Glomerular visceral epithelial cell (primary cell): Measurements from ENCODE around the gene GRWD1.

Source experiments
- DNase-seq: peaks from one replicate; pipeline ENCODE4 v3.0.0-alpha.2; 2016; ENCODE audit errors: extremely low spot score

Gene GRWD1

DNA sequence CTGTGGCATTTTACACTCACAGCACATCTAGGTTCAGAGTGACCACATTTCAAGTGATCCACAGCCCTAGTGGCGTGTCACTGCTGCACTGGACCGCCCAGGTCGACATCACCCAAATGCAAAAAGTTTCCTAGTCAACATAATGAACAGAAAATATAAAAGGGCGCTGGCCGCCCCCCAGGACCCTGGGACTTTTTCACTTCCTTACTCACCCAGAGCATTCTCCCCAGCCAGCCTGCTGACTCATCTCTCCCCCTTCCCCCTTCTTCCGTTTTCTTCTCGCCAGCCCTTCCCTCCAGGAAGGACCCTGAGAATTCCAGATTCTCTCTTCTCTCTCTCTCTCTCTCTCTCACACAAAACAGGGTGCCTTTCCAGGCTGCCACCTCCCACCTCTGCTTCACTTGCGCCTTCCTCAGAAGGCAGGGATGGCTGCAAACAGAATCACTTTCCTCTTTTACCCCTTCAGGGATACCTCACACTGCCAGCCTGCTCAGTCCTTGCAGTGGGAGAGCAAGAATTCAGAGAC is 21.0 kb upstream of the GRWD1 start:
- peak; percentile 73 for DNase-seq

DNA sequence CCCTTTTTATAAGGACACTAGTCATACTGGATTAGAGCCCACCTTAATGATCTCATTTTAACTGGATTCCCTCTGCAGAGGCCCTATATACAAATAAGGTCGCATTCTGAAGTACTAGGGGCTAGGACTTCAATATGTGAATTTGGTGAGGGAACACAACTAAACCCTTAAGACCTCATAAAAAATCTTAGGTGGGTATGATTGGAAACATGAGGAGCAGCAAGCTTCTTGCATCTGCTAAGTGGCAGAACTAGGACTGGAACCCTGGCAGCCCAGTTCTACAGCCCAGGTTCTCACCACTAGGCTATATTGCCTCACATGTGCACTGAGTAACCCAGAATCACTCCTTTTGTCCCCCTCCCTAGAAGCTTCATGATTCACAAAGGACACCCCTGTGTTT is 17.1 kb upstream of the GRWD1 start:
- no peak for DNase-seq

DNA sequence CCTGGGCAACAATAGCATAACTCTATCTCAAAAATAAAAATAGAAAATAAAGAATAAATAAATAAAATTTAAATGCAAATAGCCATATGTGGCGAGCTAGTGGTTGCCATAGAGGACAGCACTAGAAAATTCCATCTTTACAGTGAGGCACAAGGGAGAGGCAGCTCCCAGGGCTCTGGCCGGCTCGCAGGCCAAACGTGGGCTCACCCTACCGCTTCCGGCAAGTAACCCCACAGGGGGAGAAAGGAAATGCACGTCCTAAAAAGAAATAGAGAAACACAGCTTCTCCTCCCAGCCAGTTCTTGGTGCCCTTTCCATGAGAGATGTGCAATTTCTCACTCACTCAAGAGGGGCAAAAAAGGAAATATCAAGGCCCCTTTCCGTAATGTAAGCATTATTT is 12.4 kb upstream of the GRWD1 start:
- DNase-seq: no peak

DNA sequence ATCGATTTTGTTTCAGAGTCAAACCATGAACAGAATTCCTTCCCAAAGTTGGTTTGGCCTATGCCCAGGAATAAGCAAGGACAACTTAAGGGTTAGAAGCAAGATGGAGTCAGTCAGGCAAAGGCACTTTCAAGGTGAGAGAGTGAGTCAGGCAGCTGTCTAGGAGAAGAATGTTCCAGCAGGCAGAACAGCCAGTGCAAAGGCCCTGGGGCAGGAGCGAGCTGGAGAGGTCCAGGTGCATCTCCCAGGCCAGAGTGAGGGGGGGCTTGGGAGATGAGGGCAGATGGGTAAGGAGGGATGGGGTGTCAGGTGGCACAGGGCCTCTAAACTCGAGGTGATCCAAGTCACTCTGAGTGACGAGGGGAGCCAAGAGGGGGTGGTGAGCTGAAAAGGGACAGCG is 9.2 kb upstream of the GRWD1 start:
- DNase-seq: no peak

DNA sequence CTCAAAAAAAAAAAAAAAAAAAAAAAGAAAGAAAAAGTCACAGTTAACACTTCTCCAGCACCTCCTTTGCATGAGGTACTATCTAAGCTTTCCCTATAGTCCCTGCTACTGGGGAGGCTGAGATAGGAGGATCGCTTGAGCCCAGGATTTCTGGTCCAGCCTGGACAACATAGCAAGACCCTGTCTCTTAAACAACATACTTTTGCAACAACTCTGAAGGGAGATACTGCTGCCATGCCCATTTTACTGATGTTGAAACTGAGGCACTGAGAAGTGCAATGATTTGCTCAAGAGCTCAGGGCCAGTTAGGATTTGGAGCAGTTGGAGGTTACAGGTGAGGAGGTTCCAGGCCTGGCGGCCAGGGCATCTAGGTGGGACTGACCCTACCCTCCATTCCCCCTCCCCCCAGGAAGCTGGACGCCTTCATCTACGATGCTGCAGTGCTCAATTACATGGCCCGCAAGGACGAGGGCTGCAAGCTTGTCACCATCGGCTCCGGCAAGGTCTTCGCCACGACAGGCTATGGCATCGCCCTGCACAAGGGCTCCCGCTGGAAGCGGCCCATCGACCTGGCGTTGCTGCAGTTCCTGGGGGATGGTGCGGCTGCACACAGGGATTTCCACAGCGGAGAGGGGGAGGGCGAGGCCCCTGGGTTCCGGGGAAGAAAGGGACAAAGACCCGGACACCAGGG is 4.3 kb upstream of the GRWD1 start:
- DNase-seq: no peak

DNA sequence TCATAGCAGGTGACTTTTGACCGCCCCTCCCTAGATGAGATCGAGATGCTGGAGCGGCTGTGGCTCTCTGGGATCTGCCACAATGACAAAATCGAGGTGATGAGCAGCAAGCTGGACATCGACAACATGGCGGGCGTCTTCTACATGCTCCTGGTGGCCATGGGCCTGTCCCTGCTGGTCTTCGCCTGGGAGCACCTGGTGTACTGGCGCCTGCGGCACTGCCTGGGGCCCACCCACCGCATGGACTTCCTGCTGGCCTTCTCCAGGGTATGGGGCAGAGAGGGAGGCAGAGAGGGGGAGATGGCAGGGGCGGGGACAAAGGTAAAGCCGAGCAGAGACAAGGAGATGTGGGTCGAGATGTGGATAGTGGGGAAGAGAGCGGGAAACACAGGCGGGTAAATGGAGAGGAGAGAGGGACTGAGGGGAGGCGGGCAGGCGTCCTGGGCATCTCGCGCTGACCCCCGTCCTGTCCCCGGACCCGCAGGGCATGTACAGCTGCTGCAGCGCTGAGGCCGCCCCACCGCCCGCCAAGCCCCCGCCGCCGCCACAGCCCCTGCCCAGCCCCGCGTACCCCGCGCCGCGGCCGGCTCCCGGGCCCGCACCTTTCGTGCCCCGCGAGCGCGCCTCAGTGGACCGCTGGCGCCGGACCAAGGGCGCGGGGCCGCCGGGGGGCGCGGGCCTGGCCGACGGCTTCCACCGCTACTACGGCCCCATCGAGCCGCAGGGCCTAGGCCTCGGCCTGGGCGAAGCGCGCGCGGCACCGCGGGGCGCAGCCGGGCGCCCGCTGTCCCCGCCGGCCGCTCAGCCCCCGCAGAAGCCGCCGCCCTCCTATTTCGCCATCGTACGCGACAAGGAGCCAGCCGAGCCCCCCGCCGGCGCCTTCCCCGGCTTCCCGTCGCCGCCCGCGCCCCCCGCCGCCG is 3.4 kb upstream of the GRWD1 start:
- DNase-seq: no peak

DNA sequence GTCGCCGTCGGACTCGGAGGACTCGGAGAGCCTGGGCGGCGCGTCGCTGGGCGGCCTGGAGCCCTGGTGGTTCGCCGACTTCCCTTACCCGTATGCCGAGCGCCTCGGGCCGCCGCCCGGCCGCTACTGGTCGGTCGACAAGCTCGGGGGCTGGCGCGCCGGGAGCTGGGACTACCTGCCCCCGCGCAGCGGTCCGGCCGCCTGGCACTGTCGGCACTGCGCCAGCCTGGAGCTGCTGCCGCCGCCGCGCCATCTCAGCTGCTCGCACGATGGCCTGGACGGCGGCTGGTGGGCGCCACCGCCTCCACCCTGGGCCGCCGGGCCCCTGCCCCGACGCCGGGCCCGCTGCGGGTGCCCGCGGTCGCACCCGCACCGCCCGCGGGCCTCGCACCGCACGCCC is 2.5 kb upstream of the GRWD1 start:
- no peak for DNase-seq

DNA sequence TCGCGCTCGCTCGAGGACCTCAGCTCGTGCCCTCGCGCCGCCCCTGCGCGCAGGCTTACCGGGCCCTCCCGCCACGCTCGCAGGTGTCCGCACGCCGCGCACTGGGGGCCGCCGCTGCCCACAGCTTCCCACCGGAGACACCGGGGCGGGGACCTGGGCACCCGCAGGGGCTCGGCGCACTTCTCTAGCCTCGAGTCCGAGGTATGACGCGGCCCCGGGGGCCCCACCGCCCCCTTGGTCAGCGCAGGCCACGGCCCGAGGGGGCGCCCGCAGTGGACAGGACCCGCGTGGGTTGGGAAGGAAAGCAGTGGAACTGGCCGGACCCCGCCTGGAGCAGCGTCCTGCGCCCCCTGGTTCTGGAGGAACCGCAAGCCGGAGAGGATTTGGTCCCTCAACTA is 2.1 kb upstream of the GRWD1 start:
- no peak for DNase-seq

DNA sequence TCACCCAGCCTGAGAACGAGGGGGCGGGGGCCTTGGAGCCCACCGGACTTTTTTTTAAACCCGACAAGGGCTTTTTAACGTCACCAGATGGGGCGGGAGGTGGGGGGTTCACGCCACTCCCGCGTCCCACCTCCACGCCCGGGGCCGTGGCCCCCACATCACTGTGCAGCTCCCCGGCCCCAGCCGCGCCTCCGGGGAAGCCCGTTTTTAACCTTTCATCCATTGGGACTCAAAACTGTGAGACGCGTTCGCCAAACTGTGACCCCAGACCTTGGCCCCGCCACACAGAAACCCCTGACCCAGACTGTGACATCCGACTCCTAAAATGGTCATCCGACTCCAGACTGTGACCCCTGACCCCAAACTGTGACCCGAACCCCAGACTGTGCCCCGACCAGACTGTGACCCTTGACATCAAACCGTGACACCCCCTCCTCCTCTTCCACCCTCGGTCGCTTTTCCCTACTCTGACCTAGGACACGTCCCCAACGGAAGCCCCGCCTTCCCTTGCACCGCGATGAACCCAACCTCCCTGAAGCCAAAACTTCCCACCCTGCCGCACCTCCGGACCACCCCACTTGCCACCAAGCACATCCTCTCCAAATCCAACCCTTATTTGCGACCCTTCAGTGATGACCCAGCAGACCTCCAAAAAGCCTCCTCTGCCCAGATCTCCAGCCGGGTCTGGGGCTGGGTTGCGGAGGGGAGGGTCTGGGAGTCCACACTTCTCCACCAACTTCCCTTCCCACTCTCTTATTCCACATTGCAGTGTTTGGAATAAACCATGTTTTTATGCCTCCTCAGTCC is 1.5 kb upstream of the GRWD1 start:
- DNase-seq: no peak

DNA sequence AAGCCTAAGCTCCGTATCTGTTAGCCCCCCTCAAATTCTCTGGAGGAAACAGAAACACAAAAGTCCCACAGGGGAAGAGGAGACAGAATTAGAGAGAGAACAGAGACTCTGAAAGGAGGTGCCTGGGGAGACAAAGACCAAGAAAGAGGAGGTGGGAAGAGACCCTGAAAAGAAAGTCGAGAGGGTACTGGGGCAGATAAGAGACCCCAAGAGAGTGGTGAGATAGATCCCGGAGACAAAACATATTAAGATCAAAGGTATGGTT is 915 bp upstream of the GRWD1 start:
- no peak for DNase-seq

DNA sequence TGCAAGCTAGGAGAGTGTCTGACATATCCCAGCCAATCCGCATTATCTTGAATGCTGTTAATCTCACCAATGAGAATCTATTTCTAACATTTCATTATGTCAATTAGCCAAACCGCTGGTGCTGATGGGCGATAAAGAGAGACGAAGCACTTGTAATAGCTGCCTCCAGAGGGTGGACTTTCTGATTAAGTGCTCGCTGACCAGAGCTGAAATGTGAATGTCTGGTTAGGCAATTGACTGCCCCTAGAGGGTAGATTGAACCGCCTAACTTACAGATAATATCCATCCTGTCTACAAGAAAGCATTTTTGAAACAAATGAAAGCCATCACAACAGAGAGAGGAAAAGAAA is 552 bp upstream of the GRWD1 start:
- peak; percentile 83 for DNase-seq

DNA sequence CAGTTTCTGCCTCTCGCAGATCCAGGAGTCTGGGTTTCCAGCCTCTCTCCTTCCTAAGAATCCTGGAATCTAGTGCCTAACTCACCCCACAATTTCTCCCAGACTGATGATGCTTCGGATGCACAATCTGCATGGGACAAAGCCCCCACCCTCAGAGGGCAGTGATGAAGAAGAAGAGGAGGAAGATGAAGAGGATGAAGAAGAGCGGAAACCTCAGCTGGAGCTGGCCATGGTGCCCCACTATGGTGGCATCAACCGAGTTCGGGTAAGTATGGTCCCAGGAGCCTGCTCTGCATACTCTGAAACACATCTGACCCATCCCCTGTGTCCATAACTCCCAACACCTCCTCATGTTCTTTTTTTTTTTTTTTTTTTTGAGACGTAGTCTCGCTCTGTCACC is 796 bp downstream of the GRWD1 start:
- no peak for DNase-seq

DNA sequence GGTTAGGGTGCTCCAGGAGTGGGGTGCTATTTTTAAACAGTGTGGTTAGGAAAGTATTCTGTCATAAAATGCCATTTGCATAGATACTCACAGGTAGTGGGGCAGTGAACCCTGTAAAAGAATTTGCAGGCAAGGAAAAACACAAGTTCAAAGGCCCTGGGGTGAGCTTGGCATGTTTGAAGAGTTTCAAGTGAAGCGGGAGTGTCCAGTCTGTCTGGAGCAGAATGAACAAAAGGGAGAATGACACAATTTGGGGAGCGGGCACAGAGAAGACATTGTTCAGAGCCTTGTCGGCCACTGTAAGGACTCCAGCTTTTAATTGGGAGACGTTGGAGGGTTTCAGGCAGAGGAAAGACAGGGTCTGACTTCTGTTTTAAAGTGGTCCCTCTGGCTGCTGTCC is 2.8 kb downstream of the GRWD1 start:
- DNase-seq: no peak

DNA sequence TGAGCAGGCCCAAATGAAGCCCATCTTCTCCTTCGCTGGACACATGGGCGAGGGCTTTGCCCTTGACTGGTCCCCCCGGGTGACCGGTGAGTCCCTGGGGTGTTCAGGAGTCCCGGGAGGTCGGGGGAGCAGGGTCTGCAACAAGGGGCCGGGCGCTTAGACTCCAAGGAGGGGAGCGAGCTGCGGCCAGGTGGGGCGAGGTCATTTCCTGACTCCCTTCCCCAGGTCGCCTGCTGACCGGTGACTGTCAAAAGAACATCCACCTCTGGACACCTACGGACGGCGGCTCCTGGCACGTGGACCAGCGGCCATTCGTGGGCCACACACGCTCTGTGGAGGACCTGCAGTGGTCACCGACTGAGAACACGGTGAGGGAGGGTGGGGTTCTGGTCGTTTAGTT is 4.7 kb downstream of the GRWD1 start:
- no peak for DNase-seq

DNA sequence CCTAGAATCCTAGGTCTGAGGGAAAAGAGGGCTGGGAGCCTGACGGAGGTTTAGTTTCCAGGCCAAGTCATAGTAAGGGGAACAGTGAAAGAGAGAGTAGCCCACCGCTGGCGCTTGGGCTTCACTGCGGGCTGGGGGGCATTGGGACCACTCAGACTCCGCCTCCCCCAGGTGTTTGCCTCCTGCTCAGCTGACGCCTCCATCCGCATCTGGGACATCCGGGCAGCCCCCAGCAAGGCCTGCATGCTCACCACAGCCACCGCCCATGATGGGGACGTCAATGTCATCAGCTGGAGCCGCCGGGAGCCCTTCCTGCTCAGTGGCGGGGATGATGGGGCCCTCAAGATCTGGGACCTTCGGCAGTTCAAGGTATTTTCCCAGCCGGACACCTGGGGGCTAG is 5.1 kb downstream of the GRWD1 start:
- DNase-seq: no peak

DNA sequence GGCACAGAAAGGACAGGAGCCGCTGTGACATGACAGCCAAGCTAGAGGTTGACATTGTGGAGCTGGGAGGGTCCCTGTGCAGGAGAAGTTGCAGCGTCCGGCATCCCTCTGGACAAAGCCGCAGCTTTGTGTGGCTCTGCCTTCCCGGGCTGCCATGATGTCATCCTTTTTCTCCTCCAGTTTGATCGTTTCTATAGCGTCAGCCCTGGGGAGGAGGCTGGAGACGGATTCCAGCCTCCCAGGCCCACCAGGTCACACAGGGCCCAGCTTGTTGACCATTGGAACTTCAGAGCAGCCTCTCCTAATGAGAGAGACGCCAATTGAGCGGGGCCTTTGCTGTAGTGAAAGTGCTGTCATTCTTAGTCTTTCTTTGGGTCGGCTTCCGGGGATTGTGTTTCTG is 5.8 kb downstream of the GRWD1 start:
- no peak for DNase-seq

DNA sequence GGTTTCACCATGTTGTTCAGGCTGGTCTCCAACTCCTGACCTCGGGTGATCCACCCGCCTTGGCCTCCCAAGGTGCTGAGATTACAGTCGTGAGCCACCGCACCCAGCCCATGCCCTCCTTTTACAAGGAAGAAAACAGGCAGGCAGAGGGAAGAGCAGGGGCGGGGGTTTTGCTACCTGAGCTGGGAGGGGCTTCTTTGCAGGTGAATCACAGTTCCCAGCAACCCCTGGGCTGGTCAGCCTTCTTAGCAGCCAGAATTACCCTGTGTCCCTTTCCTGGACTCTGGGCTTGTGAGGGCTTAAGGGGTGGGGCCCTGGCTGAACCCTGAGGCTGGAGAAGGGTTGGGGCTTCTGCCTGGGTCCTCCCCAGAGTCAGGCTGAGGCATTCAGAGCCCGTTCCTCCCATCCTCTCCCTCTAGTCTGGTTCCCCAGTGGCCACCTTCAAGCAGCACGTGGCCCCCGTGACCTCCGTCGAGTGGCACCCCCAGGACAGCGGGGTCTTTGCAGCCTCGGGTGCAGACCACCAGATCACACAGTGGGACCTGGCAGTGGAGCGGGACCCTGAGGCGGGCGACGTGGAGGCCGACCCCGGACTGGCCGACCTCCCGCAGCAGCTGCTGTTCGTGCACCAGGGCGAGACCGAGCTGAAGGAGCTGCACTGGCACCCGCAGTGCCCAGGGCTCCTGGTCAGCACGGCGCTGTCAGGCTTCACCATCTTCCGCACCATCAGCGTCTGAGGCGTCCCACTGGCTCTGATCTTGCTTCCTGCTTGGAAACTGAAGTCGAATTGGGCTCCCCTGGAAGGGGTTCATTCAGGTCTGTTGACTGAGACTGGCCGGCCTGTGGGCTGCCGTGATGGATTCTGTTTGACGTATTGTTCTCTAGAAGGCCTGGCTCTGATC is 6.8 kb downstream of the GRWD1 start:
- no peak for DNase-seq

DNA sequence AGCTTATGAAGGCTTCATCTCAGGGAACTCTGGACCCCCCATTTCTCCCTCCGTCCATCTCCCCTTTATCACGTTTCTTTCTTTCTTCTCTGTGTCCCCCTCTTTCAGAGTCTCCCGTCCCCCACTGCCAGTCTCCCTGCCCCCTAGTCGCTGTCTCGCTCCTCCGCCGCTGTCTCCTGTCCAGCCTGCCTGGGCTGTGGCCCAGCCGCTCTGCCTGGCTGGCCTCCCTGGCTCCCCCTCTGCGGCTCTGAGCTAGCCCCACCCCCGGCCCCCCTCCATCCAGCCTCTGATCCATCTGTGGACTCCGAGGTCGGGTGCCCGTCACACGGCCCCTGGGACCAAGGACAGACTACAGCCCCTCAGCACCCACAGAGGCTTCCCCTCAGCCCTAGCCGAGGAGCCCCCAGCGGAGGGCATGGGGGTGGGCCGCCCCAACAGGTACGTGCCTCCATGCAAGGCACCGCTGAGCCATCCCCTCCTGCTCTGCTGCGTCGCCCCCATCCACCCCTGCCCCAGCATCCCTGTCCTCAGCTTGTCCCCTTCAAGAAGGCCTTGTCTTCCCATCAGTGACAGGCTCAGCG is 8.5 kb downstream of the GRWD1 start:
- DNase-seq: no peak

DNA sequence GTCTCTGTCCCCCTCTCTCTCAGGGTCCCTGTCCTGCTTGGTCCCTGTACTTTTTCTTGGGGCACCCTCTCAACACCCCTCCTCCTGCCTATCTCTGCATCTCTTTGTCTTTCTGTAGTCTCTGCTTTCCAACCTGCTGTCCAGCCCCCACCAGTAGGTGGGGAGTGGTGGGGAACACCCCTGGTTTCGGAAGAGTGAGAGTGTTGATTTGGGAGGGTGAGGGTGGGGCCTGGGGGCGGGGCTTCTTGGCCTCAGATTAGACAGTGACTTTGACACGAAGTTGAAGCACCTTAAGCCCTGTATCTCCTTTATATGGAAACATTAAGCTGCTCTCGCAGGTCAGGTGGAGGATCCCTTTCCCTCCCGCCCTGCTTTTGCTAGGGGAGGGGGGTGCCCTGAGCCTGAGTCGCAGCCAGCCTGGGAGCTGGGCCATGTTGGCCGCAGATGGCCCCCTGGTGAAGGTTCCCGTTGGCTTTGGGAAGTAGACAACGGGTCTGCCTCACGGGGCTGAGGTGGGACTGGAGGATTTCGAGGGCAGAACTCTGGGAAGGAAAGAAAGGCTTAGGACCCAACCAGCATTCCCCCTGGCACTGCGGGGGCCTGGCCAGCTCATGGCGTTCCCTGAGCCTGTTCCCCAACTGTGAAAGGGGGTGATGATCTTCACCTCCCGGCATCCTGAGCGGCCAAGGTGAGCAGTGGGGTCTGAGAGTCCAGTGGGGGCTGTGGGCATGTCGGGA is 9.6 kb downstream of the GRWD1 start, which contains the start of gene KCNJ14:
TSS of gene KCNJ14 (plus strand) at position 404 of the 737 bp plus-strand sequence. CDS start 6,151 bp downstream, outside the sequence.
- DNase-seq: no peak

DNA sequence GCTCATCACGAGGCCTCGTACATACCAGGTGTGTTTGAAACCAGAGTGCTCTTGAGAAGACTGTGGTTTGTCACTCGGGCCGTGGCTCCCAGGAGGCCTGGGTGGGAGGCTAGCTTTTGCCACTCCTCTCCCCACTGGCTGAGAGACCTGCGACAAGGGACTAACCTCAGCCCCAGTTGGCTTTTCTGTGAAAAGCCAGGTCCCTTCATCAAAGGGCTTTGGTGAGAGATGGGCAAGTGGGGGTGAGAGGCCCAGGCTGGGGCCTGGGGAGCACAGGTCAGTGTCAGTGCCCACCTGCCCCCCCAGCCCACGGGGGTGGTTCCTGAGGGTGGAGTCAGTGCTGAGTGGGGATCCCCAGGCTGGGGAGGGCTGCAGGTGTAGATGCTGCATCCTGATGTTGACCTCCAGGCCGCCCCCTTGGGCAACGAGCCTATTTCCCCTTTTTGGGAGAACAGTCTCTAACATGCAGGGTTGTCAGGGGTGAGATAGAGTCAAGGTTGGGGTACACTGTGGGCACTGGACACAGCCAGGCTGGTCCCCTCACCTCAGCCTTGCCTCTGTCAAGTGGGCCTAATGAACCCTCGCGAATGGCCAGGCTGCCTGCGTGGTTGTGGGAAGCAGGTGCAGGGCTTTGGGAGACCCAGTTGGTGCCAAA is 10.3 kb downstream of the GRWD1 start:
- DNase-seq: no peak
